ENCODE measurements around the gene CNTFR.
A peak's percentile ranks its signal among the peaks of the same experiment; 100 is the strongest.

CNTFR gene

DNA sequence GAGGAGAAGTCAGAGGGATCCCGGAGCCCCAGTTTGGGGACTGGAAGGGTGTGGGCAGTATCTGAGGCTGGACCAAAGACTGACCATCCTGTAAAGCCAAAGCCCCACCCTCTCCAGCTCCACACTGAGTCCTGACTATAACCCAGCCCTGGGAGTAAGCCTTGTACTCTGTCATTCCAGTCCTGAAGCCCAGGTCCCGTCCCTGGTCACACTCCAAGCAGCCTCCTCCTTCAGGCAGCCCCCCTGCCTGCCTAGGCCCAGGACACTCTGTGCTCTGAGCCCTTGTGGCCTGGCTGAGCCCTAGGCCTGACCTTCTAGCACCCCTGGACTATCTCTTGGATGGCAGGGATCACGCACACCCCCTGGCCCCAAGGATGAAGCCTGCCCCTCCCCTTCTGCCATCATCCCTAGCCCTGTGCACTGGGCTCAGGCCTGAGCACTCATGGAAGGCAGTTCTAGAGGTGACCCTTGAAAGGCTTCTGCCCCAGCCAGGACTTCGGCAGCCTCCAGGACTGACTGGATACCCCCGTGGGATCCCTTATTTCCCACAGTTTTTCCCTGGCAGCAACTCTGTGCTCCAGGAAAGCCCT, 38.7 kb downstream of the CNTFR start:
- DNase-seq (ENCODE audit: low spot score) = no peak
- TF ChIP-seq, protein P1, sequence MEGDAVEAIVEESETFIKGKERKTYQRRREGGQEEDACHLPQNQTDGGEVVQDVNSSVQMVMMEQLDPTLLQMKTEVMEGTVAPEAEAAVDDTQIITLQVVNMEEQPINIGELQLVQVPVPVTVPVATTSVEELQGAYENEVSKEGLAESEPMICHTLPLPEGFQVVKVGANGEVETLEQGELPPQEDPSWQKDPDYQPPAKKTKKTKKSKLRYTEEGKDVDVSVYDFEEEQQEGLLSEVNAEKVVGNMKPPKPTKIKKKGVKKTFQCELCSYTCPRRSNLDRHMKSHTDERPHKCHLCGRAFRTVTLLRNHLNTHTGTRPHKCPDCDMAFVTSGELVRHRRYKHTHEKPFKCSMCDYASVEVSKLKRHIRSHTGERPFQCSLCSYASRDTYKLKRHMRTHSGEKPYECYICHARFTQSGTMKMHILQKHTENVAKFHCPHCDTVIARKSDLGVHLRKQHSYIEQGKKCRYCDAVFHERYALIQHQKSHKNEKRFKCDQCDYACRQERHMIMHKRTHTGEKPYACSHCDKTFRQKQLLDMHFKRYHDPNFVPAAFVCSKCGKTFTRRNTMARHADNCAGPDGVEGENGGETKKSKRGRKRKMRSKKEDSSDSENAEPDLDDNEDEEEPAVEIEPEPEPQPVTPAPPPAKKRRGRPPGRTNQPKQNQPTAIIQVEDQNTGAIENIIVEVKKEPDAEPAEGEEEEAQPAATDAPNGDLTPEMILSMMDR (IDR thresholded peaks at IDR 0.05; ENCODE audit: extremely low read depth, missing control alignments) = no peak

- no peak for DNase-seq (ENCODE audit: low spot score)
- TF ChIP-seq, protein P1 (IDR thresholded peaks at IDR 0.05; ENCODE audit: extremely low read depth, missing control alignments) = no peak
Observed at GRCh38 chr9:34550016-34550680, 39.4 kb downstream of the CNTFR start.

- TF ChIP-seq, protein P1 (IDR thresholded peaks at IDR 0.05; ENCODE audit: extremely low read depth, missing control alignments) = no peak
- no peak for DNase-seq (ENCODE audit: low spot score)
Observed at GRCh38 chr9:34549407-34549732, 40.2 kb downstream of the CNTFR start.

- DNase-seq (ENCODE audit: low spot score) = peak; percentile 72
- TF ChIP-seq, protein P1 (IDR thresholded peaks at IDR 0.05; ENCODE audit: extremely low read depth, missing control alignments) = peak; percentile 87
Observed at GRCh38 chr9:34547960-34548611, 41.4 kb downstream of the CNTFR start.

- no peak for DNase-seq (ENCODE audit: low spot score)
Observed at GRCh38 chr9:34546834-34547827, 42.4 kb downstream of the CNTFR start.

DNA sequence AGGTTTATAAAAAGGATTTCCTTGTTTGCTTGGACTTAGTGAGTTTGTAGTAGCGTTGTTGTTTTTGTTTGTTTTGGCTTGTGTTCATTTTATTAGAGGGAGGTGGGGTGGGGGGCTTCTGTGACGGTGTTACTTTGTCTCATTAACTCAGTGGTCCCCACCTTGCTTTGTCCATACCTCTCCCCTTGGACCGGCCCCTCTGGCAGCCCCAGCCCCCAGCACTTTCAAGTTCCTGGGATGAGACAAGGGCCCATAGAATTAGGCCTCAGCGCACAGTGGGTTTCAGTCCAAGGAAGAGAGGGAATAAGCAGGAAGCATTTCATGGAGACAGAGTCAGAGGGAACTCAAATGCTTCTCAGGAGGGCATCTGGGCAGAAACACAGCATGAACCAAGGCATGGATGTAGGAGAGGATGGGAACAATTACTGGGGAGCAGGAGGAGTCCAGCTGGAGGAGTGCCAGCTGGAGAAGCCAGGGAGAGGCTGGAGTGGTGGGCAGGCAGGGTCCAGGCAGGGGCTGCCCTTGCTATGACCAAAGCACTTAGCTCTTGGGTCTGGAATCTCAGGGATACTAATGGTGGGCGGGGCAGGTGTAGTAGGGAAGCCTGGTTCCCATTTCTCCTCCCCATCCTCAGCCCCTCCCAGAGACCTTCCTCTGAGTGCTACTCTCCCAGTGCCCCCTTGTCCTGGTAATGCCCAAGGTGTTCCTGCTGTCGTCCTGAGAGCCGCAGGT, 43.3 kb downstream of the CNTFR start:
- DNase-seq (ENCODE audit: low spot score) = no peak
- TF ChIP-seq, protein P1 (IDR thresholded peaks at IDR 0.05; ENCODE audit: extremely low read depth, missing control alignments) = no peak

More at GRCh38 chr9:34546834-34547827, 42.4 kb downstream of the CNTFR start:
- TF ChIP-seq, protein P1 (IDR thresholded peaks at IDR 0.05; ENCODE audit: extremely low read depth, missing control alignments) = peak; percentile 35

Measured in GM20000 (cell line).